ENCODE results near the gene CD180. TPM values are rescaled to one million over a fixed set of nuclear protein-coding genes. Genes with fewer than 3 reads are reported as not detected.

The CD180 gene
- polyA plus RNA-seq (ENCODE audit: insufficient read length in 3 of 3) = under 1 TPM; 0.50 to 0.86 (median 0.68) TPM
- long read RNA-seq, donor 1 = 0 reads
- long read RNA-seq, donor 2 = 0 reads
- long read RNA-seq, donor 3 = 0 reads
- long read RNA-seq, donor 4, full-length matches to known transcripts = 1 of 1 reads
- long read RNA-seq, donor 4, partial matches to known transcripts = 0 of 1 reads
- long read RNA-seq, donor 4, other reads (novel, unspliced or antisense) = 0 of 1 reads
- long read RNA-seq, donor 5 = 0 reads
- long read RNA-seq, donor 6 = 0 reads
- long read RNA-seq, donor 7, full-length matches to known transcripts = 2 of 2 reads
- long read RNA-seq, donor 7, partial matches to known transcripts = 0 of 2 reads
- long read RNA-seq, donor 7, other reads (novel, unspliced or antisense) = 0 of 2 reads
- long read RNA-seq, donor 8 = 0 reads
- long read RNA-seq, donor 9 = 0 reads
- long read RNA-seq, donor 10 = 0 reads
- long read RNA-seq, donor 11 = 0 reads
- long read RNA-seq, donor 12 = 0 reads
- long read RNA-seq, donor 13 = 0 reads
- long read RNA-seq, donor 14, full-length matches to known transcripts = 1 of 1 reads
- long read RNA-seq, donor 14, partial matches to known transcripts = 0 of 1 reads
- long read RNA-seq, donor 14, other reads (novel, unspliced or antisense) = 0 of 1 reads
- long read RNA-seq, donor 15 = 0 reads
- long read RNA-seq, donor 16, full-length matches to known transcripts = 1 of 1 reads
- long read RNA-seq, donor 16, partial matches to known transcripts = 0 of 1 reads
- long read RNA-seq, donor 16, other reads (novel, unspliced or antisense) = 0 of 1 reads

DNA sequence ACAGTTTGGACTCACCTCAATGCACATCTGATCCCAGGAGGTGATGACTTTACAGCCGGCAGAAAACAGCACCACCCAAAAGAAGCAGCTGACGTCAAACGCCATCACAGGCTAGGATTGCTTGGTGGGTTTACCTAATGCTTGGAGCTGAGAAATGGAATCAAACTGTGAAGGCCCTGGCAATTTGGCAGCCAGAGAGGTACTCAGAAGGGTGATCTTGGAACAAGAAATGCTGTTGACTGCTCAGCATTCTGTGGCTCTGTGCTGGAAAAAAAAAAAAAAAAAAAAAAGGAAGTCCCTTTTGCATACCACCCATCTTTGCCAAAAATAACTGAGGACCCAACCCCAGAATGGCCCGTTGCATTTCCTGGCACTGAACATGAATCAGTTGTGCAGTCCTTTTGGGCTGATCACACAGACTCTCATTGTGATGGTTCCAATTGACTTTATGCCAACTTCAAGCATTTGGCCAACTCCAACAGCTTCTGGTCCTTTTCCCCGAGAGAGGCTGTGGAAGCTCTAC is at the start of gene CD180:
Gene CD180, minus strand, starts transcription at position 263 of the 523 bp plus-strand sequence. Its CDS starts 158 bp downstream, at position 105.
- no peak for DNase-seq (ENCODE audit: extremely low read depth in 1 of 11, low read depth in 9 of 11, low spot score in 4 of 11)

DNA sequence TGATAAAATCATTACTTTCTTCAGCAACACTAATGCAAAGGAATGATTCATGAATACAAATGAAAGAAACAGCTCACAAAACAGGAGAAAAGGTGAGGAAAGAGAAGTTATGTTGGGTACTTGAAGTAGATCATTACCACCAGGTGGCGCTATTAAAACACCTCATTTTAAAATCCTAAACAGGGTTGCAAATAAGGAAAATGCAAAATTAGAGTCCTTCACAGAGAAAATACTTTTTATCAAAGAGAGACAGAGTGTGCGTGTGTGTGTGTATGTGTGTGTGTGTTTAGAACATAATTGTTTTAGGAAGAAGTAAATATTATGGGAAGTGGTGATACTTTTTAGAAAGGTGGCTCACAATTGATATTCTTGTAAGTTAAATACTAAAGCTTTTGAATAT is 49.5 kb upstream of the CD180 start:
- DNase-seq (ENCODE audit: extremely low read depth in 1 of 11, low read depth in 9 of 11, low spot score in 4 of 11) = peak in 9 of 11 donors; percentile 62 to 83 (median 68)

DNA sequence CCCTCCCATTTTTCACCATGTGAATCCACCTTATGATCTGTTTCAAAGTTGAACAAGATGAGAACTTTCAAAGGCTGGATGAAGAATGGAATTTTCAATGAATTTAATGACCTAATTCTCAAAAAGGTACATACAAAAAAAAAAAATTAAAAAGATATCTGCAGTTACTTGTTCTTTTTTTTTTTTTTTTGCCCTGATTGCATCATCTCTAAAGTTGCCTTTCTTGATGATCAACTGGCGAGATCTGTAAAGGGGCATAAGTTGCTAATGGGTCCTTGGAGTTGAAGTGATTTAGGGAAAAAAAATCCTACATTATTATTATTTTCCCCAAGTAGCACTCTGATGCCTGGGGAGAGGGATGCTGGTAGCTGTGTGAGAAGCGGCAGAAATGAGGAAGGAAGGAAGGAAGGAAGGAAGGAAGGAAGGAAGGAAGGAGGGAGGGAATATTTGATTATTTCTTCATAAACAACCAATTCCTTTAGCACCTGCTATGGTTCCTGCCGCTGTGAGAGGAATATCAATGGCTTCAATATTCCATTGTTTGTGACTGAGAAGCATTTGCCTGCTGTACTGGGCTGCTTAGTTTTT is 48.8 kb upstream of the CD180 start:
- DNase-seq (ENCODE audit: extremely low read depth in 1 of 11, low read depth in 9 of 11, low spot score in 4 of 11) = no peak

DNA sequence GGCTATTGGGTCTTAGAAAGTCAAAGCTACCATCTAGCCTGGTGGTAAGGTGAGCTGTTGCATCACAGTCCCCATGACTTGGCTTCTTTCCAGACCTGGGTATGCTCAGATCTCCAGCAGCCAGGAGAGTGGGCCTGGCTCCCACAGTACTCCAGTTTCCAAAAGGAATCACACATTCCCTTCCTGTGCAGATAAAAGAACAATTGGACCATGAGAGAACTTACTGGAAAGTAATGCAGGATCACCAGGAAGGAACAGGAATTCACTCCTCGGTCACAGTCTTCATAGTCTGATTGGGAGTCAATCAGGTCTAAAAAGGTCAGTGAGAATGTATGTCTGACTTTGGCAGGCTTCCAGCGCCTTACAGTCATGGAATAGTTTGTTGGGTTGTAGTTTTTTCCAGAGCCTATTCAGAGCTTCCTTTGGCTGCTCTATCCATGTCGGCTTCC is 47.8 kb upstream of the CD180 start:
- DNase-seq (ENCODE audit: extremely low read depth in 1 of 11, low read depth in 9 of 11, low spot score in 4 of 11) = no peak

DNA sequence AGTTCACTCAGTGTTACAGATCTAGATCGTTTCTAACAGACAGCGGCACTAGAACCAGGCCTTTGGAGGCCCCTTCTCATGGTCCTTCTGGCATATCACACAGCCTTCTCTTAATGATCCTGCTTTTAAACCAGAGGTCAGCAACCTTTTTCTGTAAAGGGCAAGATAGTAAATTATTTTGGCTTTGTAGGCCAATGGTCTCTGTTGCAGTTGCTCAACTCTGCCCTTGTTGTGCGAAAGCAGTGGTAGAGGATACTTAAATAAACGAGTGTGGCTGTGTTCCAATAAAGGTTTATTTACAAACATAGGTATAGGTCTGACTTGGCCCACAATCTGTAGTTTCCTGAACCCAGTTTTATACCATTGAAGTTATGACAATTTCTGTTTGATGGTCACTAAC is 47.3 kb upstream of the CD180 start:
- DNase-seq (ENCODE audit: extremely low read depth in 1 of 11, low read depth in 9 of 11, low spot score in 4 of 11) = no peak

DNA sequence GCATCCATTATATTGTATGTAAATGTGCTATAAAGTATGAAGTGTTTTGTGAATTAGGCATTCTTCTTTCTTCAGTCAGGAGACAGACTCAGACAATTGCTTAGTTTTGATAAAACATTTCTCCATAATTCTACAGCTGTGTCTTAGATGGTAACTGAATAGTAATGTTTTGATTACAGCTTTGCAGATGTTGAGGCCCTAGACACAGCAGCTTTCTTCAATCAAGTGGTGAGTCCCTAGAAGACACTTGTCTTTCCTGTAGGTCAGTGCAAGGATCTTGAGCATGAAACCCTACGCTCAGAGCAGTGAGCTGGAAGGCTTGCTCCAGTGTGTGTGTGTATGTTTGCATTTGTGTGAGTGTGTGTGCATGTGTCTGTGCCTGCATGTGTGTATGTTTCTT is 46.8 kb upstream of the CD180 start:
- no peak for DNase-seq (ENCODE audit: extremely low read depth in 1 of 11, low read depth in 9 of 11, low spot score in 4 of 11)

DNA sequence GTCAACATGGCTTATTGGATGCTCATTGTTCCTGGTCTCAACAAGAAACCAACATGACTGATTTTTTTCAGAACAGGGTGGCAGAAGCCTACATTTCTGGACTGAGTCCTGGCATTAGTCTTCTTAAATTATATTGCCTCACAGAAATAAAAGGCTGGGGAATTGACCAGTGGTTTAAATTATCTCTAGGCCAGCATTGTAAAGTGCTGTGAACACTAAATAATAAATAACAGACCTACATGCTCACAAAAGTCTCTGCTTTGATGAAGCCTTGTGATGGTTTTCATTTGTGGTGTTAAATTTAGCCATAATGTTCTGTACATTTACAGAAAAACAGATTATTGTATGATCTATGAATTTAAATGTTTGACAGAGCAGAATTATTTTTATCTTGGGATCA is 44.7 kb upstream of the CD180 start:
- no peak for DNase-seq (ENCODE audit: extremely low read depth in 1 of 11, low read depth in 9 of 11, low spot score in 4 of 11)

DNA sequence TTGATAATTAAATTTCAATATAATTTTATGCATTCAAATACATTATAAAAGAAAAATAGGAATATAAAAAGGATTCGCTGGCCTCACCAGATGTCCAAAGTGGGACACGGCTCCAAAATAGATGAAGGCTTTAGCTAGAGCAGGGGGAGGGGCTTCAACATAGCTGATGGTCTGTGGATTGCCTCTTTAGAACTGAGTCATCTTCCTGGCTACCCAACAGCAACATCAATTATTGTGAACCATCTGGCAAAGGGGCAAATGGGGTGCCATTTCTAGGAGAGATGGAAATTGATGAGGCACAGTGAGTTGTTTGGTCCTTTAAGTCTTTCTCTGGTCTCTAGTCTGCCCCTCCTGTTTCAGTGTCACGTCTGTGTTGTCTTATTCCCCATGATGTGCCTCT is 44.2 kb upstream of the CD180 start:
- DNase-seq (ENCODE audit: extremely low read depth in 1 of 11, low read depth in 9 of 11, low spot score in 4 of 11) = no peak

DNA sequence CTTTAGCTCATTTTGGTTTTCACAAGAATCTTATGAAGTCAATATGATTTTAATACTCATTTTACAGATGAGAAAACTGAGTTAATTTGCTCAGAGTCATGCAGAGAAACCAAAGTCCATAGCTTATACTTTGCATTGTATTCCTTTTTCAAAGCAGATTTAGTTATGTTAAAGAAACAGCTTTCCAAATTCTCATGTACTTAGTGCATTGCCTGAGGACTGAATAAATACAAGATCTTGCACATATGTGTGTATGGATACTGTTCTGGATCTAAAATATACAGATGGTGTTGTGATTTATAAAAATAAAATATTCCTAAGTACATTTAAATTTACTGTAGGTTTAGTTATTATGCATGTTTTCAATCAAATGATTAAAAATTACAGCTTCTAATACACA is 43.5 kb upstream of the CD180 start:
- DNase-seq (ENCODE audit: extremely low read depth in 1 of 11, low read depth in 9 of 11, low spot score in 4 of 11) = no peak

DNA sequence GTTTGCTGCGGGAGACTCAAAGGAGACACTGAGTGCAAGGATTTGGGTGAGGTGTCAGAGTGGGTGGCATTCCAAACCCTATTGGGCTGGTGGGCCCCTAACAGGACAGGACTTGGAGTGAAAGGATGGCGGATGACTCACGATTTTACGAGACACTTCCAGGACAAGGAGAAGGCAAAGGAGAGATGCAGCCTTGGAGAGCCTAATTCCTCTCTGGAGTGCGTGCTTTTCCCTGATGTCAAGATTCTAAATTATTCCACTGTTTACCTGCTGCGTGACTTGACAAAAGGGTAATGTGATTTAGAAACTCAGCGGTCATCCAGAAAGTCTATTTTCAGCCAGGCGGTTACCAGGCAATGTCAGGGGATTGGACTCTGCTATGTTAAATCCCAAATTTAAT is 41.6 kb upstream of the CD180 start:
- no peak for DNase-seq (ENCODE audit: extremely low read depth in 1 of 11, low read depth in 9 of 11, low spot score in 4 of 11)

DNA sequence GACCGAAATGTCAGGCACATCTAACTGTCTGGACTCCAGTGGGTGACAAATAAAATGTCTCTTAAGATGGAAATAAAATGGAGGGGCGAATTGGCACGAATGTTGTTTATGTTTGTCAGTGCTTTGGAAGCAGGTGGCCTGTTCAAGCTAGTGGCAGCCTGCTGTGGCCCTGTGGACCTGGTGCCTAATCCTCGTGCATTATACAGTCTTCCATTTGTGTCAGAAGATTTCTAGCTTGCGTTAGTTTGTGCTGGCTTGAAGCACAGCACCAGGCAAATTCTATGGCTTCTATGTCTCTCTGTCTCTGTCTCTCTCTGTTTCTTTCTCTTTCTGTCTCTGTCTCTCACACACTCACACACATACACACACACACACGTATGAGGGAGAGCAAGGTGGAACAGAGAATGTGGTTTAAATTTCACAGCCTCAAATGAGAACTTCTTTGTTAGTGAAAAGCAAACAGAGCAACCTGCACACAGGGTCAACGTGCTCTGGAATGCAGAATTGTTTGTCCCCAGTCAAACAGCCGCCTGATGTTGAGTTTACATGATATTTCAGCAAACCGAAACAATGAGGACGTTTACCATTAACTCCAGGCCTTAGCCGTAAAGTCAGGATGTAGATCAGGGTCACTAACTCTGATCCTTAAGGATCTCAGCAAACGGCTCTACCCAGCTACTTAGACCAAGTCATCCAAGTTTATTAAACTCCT is 39.0 kb upstream of the CD180 start:
- DNase-seq (ENCODE audit: extremely low read depth in 1 of 11, low read depth in 9 of 11, low spot score in 4 of 11) = no peak

DNA sequence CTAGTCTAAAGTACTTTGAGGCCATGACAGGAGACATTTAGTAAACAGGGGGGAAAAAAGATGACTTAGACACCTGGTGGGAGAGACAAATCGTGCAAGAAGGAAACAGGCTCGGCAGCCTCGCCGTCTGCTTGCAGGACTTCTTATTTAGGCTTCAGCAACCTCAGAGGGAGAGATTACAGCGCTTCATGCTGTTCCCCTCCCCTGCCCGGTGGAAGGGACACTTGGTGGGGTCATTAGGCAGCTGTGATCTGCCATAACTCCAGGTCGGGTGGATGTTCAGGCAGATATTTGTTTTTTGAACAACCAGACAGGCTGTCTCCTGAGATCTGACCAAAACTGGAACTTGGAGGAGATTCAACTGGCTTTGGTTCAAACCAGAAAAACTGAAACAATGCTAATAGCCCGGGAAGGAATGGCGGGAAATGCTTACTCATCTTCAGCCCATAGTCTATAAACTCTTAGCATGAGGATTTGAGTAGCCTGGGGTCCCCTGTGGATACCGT is 38.1 kb upstream of the CD180 start:
- peak in 1 of 11 donors; percentile 52 for DNase-seq (ENCODE audit: extremely low read depth in 1 of 11, low read depth in 9 of 11, low spot score in 4 of 11)

DNA sequence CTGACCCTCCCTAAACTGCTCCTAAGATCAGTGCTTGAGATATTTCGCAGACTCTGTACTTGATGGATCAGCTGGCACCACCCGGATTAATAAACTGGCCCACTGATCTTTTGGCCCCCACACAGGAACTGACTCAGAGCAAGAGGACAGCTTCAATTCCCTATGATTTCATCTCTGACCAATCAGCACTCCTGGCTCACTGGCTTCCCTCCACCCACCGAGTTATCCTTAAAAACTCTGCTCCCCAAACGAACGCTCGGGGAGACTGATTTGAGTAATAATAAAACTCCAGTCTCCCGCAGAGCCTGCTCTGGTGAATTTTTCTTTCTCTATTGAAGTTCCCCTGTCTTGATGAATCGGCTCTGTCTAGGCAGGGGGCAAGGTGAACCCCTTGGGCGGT is 36.5 kb upstream of the CD180 start:
- DNase-seq (ENCODE audit: extremely low read depth in 1 of 11, low read depth in 9 of 11, low spot score in 4 of 11) = no peak

DNA sequence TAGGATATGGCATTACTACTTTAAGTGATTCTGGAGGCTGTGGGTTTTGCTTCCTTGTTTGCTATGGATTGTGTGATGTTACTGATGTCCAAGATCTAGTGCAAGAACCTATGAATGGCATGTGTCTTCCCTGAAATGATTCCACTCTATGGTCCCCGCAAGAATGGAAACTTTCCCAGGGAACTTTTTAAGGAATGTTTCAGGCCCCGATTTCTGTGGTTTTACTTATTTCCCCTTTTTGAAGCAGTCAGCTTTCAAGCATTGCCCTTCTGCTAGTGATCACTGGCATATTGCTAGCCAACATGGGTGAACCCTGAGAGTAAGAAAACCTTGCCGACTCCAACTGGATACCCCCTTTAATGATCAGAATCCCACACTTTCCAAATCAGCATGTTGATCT is 26.6 kb upstream of the CD180 start:
- DNase-seq (ENCODE audit: extremely low read depth in 1 of 11, low read depth in 9 of 11, low spot score in 4 of 11) = no peak

DNA sequence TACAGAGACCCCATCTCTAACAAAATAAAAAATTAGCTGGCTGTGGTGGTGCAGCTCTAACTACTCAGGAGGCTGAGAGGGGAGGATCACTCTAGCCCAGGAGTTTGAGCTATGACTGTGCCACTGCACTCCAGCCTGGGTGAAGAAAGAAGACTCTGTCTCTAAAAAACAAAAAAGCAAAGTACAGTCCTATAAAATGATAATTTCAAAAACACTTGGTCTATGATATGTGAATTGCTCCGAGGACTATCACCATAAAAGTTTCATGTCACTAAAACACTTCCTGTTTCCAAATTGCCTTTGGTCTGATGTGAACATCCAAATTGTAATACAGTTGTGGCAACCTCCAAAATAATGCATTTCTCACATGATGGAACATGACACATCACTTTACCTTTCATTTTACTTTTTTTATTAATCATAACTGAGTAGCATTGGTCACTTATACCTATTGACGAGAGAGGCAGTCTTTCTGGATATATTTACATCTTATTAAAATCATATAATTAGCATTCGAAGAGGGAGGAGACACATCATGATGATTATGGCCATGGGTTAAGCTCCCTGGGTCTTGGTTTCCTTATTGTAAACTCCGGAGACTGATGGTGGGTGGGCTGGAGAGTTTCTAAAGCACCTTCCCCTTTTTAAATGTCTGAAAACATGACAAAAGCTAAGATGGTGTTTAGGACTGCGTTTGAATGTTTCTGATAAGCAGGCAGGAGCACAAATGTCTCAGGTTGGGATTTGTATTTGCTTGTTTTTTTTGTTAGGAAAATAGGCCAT is 25.8 kb upstream of the CD180 start:
- DNase-seq (ENCODE audit: extremely low read depth in 1 of 11, low read depth in 9 of 11, low spot score in 4 of 11) = no peak

DNA sequence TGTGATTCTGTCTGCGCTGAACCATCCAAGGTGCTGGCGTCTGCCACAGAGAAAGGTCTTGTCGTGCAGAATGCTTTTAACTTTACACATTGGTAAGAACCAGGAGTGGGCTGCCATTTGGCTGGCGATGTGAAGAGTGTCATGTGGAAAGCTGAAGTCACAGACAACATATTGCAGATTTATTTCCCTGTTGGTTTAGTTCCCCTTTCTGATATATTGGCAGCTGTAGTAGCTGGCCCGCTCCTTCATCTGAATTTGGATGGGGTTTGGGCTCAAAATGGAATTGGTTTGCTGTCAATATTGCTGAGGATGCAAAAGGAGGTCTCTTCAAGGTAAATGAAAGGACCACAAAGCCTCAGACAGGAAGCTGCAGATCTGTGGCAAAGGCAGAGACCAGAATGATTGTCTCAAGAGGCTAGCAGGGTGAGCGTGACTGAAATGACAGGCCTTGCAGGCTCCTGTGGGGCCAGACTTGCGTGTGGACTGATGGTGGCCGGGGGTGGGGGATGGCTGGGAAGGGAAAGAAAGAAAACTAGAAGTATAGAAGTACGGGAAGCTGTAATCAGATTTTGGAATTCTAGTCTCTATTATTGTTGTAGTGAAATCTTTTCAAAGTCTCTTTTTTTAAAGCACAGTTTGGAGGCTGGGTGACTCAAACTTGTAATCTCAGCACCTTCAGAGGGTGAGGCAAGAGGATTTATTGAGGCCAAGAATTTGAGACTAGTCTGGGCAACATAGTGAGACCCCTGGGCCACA is 25.1 kb upstream of the CD180 start:
- no peak for DNase-seq (ENCODE audit: extremely low read depth in 1 of 11, low read depth in 9 of 11, low spot score in 4 of 11)

DNA sequence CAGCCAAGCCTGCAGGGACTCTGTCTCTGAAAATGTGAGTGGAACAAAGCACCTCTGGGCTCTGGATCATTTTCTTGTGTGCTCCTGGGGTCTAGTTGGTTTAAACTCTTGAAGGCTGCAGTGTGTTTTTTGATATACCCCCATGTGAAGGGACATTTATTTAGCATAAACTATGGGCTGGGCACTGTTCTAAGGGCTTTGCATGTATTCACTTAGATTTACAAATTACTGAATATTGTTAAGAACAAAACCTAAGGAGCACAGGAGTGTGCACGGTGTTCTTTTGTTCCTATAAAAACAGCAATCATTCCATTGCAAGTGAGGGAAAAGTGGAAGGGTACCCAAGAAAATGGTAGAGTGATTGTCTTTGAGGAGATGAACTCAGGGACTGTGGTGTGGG is 20.0 kb upstream of the CD180 start:
- no peak for DNase-seq (ENCODE audit: extremely low read depth in 1 of 11, low read depth in 9 of 11, low spot score in 4 of 11)
